Panc1 (cell line): ENCODE data around the gene ARHGEF3.

Experiments used
- POLR2AphosphoS5 ChIP-seq: IDR thresholded peaks from 2 replicates; pipeline ENCODE4 v1.6.1; 2012; ENCODE audit warnings: mild to moderate bottlenecking, low read depth, low read length, moderate library complexity
- SIN3A ChIP-seq: IDR thresholded peaks from 2 replicates; pipeline ENCODE4 v1.6.1; 2012; ENCODE audit warnings: low read depth, mild to moderate bottlenecking, low read length, moderate library complexity, borderline replicate concordance; ENCODE audit not compliant: insufficient read depth
- TCF7L2 ChIP-seq: IDR thresholded peaks from 2 replicates; pipeline ENCODE4 v1.6.1; 2011; ENCODE audit warnings: mild to moderate bottlenecking, low read depth, low read length, inconsistent platforms
- TF ChIP-seq, protein P1 (sequence below): fragments of 450-650 bp; IDR thresholded peaks from 2 replicates; pipeline ENCODE4 v1.5.1; 2017; ENCODE audit warnings: mild to moderate bottlenecking
- TF ChIP-seq, protein P2 (sequence below), 2 experiments: IDR thresholded peaks; 2 replicates each; pipeline ENCODE4 v1.6.1; 2011 to 2012; ENCODE audit warnings: low read depth in 2 of 2, control low read depth in 1 of 2, low read length in 1 of 2, mild to moderate bottlenecking in 1 of 2, moderate library complexity in 1 of 2; ENCODE audit not compliant: insufficient read depth in 1 of 2

GRCh38 chr3:56823421-56823926 lies 21.7 kb upstream of the ARHGEF3 start:
- TF ChIP-seq, protein P1, sequence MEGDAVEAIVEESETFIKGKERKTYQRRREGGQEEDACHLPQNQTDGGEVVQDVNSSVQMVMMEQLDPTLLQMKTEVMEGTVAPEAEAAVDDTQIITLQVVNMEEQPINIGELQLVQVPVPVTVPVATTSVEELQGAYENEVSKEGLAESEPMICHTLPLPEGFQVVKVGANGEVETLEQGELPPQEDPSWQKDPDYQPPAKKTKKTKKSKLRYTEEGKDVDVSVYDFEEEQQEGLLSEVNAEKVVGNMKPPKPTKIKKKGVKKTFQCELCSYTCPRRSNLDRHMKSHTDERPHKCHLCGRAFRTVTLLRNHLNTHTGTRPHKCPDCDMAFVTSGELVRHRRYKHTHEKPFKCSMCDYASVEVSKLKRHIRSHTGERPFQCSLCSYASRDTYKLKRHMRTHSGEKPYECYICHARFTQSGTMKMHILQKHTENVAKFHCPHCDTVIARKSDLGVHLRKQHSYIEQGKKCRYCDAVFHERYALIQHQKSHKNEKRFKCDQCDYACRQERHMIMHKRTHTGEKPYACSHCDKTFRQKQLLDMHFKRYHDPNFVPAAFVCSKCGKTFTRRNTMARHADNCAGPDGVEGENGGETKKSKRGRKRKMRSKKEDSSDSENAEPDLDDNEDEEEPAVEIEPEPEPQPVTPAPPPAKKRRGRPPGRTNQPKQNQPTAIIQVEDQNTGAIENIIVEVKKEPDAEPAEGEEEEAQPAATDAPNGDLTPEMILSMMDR: no peak
- TF ChIP-seq POLR2AphosphoS5: no peak
- TF ChIP-seq, protein P2, sequence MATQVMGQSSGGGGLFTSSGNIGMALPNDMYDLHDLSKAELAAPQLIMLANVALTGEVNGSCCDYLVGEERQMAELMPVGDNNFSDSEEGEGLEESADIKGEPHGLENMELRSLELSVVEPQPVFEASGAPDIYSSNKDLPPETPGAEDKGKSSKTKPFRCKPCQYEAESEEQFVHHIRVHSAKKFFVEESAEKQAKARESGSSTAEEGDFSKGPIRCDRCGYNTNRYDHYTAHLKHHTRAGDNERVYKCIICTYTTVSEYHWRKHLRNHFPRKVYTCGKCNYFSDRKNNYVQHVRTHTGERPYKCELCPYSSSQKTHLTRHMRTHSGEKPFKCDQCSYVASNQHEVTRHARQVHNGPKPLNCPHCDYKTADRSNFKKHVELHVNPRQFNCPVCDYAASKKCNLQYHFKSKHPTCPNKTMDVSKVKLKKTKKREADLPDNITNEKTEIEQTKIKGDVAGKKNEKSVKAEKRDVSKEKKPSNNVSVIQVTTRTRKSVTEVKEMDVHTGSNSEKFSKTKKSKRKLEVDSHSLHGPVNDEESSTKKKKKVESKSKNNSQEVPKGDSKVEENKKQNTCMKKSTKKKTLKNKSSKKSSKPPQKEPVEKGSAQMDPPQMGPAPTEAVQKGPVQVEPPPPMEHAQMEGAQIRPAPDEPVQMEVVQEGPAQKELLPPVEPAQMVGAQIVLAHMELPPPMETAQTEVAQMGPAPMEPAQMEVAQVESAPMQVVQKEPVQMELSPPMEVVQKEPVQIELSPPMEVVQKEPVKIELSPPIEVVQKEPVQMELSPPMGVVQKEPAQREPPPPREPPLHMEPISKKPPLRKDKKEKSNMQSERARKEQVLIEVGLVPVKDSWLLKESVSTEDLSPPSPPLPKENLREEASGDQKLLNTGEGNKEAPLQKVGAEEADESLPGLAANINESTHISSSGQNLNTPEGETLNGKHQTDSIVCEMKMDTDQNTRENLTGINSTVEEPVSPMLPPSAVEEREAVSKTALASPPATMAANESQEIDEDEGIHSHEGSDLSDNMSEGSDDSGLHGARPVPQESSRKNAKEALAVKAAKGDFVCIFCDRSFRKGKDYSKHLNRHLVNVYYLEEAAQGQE (IDR thresholded peaks at IDR 0.05; ENCODE audit: insufficient read depth in 1 of 2, low read depth in 2 of 2, low read length in 1 of 2): no peak
- no peak for TF ChIP-seq SIN3A
- no peak for TF ChIP-seq TCF7L2
